Keratinocyte (primary cell): Measurements from ENCODE around the gene GPR137. TPM values are rescaled to one million over a fixed set of nuclear protein-coding genes. Genes with fewer than 3 reads are reported as not detected.

Source experiments
- DNase-seq: peaks from one replicate; pipeline ENCODE4 v3.0.0-alpha.2; 2011; ENCODE audit warnings: low read depth, missing footprints, low spot score
- FAIRE-seq: peaks from 2 replicates; lab custom pipeline; 2011; peaks lifted over from hg19 to GRCh38; lab: Jason Lieb, UNC
- H2AFZ ChIP-seq: 2 replicates; pipeline ENCODE4 v1.6.0; 2012; ENCODE audit warnings: low read length, control low read depth, inconsistent platforms; ENCODE audit not compliant: control insufficient read depth
- H3K27ac ChIP-seq: 2 replicates; pipeline ENCODE4 v1.5.1; 2011; ENCODE audit warnings: low read length; ENCODE audit not compliant: control insufficient read depth, insufficient read depth
- H3K27me3 ChIP-seq: 3 replicates; pipeline ENCODE4 v1.6.0; 2011; ENCODE audit warnings: low read length; ENCODE audit not compliant: control insufficient read depth, insufficient read depth; ENCODE audit errors: extremely low read depth
- H3K36me3 ChIP-seq, 2 experiments: 2 replicates in 1 of 2; 3 replicates in 1 of 2; pipeline ENCODE4 v1.5.1; 2011; ENCODE audit warnings: low read length in 2 of 2, mild to moderate bottlenecking in 1 of 2; ENCODE audit not compliant: control insufficient read depth in 2 of 2, insufficient read depth in 2 of 2; ENCODE audit errors: extremely low read depth in 1 of 2
- H3K4me1 ChIP-seq: 3 replicates; pipeline ENCODE4 v1.5.1; 2011; ENCODE audit warnings: low read length; ENCODE audit not compliant: control insufficient read depth, insufficient read depth; ENCODE audit errors: extremely low read depth
- H3K4me2 ChIP-seq: 3 replicates; pipeline ENCODE4 v1.6.0; 2011; ENCODE audit warnings: low read depth, low read length; ENCODE audit not compliant: control insufficient read depth, insufficient read depth; ENCODE audit errors: extremely low read depth
- H3K4me3 ChIP-seq, 3 experiments: fragments of 200-600 bp in 1 of 3; sonication (generic) in 1 of 3; 2 replicates in 2 of 3; 3 replicates in 1 of 3; pipeline ENCODE4 v1.5.1; 2011 to 2016; ENCODE audit warnings: low read length in 3 of 3, mild to moderate bottlenecking in 3 of 3, control low read depth in 2 of 3, inconsistent platforms in 1 of 3, low read depth in 1 of 3, mixed read lengths in 1 of 3, mixed run types in 1 of 3, moderate library complexity in 1 of 3; ENCODE audit not compliant: control insufficient read depth in 2 of 3, insufficient read depth in 2 of 3; ENCODE audit errors: extremely low read depth in 1 of 3
- H3K79me2 ChIP-seq: 2 replicates; pipeline ENCODE4 v1.6.0; 2012; ENCODE audit warnings: low read length; ENCODE audit not compliant: control insufficient read depth, insufficient read depth
- H3K9ac ChIP-seq: 3 replicates; pipeline ENCODE4 v1.6.0; 2011; ENCODE audit warnings: low read length; ENCODE audit not compliant: control insufficient read depth, insufficient read depth; ENCODE audit errors: extremely low read depth
- H3K9me1 ChIP-seq: 3 replicates; pipeline ENCODE4 v1.6.0; 2011; ENCODE audit warnings: low read length; ENCODE audit not compliant: control insufficient read depth, insufficient read depth; ENCODE audit errors: extremely low read depth
- H3K9me3 ChIP-seq: 2 replicates; pipeline ENCODE4 v1.5.1; 2012; ENCODE audit warnings: low read depth, low read length; ENCODE audit not compliant: control insufficient read depth
- H4K20me1 ChIP-seq: 3 replicates; pipeline ENCODE4 v1.6.0; 2011; ENCODE audit warnings: low read length; ENCODE audit not compliant: control insufficient read depth, insufficient read depth; ENCODE audit errors: extremely low read depth
- CTCF ChIP-seq, 3 experiments: IDR thresholded peaks in 1 of 3; conservative IDR thresholded peaks in 1 of 3; optimal IDR thresholded peaks in 1 of 3; 2 replicates in 2 of 3; 3 replicates in 1 of 3; pipeline versions ENCODE3 to v1.5.1; 2011; ENCODE audit warnings: low read length in 3 of 3, mild to moderate bottlenecking in 3 of 3, moderate library complexity in 2 of 3, control low read depth in 1 of 3, inconsistent platforms in 1 of 3; ENCODE audit not compliant: insufficient read depth in 2 of 3; ENCODE audit errors: extremely low read depth in 1 of 3
- EZH2 ChIP-seq: IDR thresholded peaks from one replicate; pipeline ENCODE4 v1.6.1; 2012; ENCODE audit warnings: inconsistent platforms, mild to moderate bottlenecking, low read length, moderate library complexity
- dilution Hi-C: fragments of 300-500 bp; cut with MboI; formaldehyde crosslinking; loops from one replicate; pipeline ENCODE4 v1.7.0; 2020; ENCODE audit warnings: low sequenced_read_pairs; ENCODE audit not compliant: extremely low pct_ligation_motif_present
- polyA plus RNA-seq, 5 experiments: library from polyadenylated mRNA; depleted of rRNA in 3 of 5; stranded (reverse) in 3 of 5; stranded (forward) in 1 of 5; unstranded in 1 of 5; fragments of >200 nt; gene quantifications; 1 replicate in 1 of 5; 2 replicates in 3 of 5; 3 replicates in 1 of 5; pipeline versions ENCODE4 v1.2.1 to v1.2.3, GENCODE V29; 2011 to 2012; ENCODE audit warnings: missing spikeins in 2 of 5, low read depth in 1 of 5, low replicate concordance in 1 of 5

Gene GPR137
- polyA plus RNA-seq, 1 donor (not counting 4 experiments of a cell fraction or from before 2014, with no cell fraction given): 6.6 TPM

GRCh38 chr11:64303109-64304031 is 17.7 kb downstream of the GPR137 start:
- DNase-seq (no peak), FAIRE-seq (no peak)
- TF ChIP-seq CTCF (optimal IDR thresholded peaks at IDR 0.05 in 1 of 3, IDR thresholded peaks at IDR 0.05 in 1 of 3, conservative IDR thresholded peaks at IDR 0.05 in 1 of 3; ENCODE audit: extremely low read depth in 1 of 3, insufficient read depth in 2 of 3, low read length in 3 of 3): no peak
- TF ChIP-seq EZH2: no peak
- dilution Hi-C loops: no loop called here
- Histone ChIP-seq H4K20me1 (no peaks in the 10 kb centered on the region), H3K9me3 (no peaks in the 10 kb centered on the region), H3K79me2 (peaks cover 19% of the 10 kb centered on the region), H3K36me3 (no peaks in the 10 kb centered on the region), H2AFZ (no peak overlapping the region), H3K4me3 (no peak overlapping the region), H3K9me1 (no peaks in the 10 kb centered on the region), H3K4me2 (peak overlapping the region; percentile 92), H3K4me1 (peaks cover 31% of the 10 kb centered on the region), H3K27me3 (peaks cover 23% of the 10 kb centered on the region), H3K27ac (no peak overlapping the region), H3K9ac (no peak overlapping the region)

- Histone ChIP-seq H3K9me1 (no peaks in the 10 kb centered on the region), H3K36me3 (no peaks in the 10 kb centered on the region), H3K4me1 (peaks cover 31% of the 10 kb centered on the region), H2AFZ (no peak overlapping the region), H3K9ac (peak overlapping the region; percentile 80), H3K9me3 (no peaks in the 10 kb centered on the region), H3K27ac (no peak overlapping the region), H3K4me2 (peak overlapping the region; percentile 92), H3K27me3 (peaks cover 20% of the 10 kb centered on the region), H3K4me3 (peak overlapping the region in 1 of 3 experiments; percentile 78), H3K79me2 (peaks cover 19% of the 10 kb centered on the region), H4K20me1 (no peaks in the 10 kb centered on the region)
- dilution Hi-C loops: no loop called here
- TF ChIP-seq CTCF (optimal IDR thresholded peaks at IDR 0.05 in 1 of 3, IDR thresholded peaks at IDR 0.05 in 1 of 3, conservative IDR thresholded peaks at IDR 0.05 in 1 of 3; ENCODE audit: extremely low read depth in 1 of 3, insufficient read depth in 2 of 3, low read length in 3 of 3): no peak
- no peak for TF ChIP-seq EZH2
- DNase-seq (no peak), FAIRE-seq (no peak)
Measured at GRCh38 chr11:64304032-64304315, 18.3 kb downstream of the GPR137 start.
